Right forelimb (tissue), 1 donor: ENCODE data around the gene SYNGR3.

Experiments
- DNase-seq: peaks from one replicate; pipeline ENCODE4 v3.0.0-alpha.2; 2018

SYNGR3 gene

DNA sequence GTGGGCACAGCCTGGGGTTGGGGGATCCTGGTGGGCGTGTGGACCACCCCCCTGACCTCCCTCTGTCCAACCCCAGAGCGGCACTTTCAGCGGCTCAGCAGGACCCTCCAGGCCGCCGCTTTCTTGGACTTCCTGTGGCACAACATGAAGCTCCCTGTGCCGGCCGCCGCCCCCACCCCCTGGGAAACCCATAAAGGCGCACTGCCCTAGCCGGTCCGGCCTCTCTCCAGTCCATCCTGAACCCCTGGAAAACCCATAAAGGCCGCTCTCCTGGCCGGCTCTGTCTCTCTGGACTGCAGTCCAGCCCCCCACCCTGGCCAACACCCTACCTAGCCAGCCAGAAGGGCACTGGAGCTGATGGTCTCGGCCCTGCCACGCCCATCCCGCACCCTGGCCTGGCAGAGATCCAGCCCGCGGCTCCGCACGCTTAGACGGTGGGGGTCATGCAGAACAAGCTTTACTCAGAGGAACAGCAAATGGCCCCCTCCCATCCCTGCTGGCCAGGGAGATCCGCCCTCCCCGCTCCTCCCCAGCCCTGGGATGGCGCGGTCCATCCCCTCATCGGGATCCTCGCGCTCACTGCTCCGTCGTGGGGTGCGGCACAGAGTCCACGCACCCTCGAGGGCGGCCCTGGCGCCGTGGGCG, 11.2 kb upstream of the SYNGR3 start:
- DNase-seq, result no peak

DNA sequence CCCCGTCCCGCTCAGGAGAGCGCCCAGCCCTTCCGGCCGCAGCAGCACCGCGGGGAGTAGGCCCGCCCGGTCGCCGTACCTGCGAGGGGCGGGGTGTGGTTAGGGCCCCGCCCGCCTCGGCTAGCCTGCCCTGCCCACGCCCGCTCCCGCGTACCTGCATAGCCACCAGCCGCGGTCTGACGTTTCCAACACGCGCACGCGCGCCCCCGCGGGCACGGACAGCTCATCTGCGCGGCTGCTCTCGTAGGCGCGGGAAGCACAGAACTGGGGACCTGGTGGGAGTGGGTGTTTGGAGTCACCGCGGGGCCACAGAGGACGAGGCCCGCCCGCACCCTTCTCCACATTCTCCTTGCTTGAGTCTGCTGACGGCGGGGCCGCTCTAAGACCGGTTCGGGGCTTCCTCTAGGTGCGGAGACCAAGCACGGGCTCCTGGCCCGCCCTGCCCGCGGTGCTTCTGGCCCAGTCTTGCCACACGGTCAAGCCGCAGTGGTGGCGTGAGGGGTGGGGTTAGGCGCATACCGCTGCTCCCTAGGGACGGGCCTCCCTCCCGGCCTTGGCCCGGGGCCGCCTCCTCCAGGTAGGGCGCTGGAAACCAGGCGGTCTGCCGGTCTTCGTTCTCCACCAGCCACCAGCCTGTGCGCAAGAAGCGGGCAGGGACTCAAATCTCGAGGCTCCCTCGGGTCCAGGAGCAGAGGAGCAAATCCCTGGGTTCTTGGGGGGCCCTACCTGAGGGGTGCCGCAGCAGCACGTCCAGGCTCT, 10.3 kb upstream of the SYNGR3 start:
- no peak for DNase-seq

DNA sequence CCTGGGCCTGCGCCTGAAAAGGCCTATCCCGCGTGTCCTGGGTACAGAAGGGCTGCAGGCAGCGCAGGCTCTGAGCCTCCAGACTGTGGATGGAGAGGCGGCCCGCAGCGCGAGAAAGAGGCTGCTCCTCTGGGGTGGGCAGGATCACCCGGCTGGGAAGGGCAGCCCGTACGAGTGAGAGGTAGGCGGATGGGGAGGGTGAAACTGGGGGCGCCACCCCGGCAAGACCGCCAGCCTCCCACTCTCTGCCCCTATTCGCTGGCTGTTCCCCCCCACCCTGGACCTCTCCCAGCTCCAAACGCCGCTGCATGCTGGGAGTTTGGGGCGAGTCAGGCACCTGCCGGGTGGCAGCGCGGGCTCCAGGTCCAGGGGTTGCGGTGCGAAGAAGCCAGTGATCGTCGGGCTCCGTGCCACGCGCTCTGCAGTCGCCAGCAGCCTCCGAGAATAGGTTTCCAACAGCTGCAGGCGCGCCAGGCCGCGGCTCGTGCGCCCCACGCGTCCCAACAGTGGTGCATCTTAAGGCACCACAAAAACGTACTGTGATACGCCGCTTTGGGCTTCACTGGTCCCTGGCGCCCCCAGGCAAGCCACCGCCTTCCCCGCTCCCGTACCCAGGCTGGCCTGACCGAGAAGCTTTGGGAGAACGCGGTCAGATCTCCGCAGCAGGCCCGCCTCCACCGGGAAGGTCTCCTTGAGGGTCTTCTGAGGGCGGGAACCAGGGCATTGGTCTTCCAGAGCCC, 9.6 kb upstream of the SYNGR3 start:
- no peak for DNase-seq

DNA sequence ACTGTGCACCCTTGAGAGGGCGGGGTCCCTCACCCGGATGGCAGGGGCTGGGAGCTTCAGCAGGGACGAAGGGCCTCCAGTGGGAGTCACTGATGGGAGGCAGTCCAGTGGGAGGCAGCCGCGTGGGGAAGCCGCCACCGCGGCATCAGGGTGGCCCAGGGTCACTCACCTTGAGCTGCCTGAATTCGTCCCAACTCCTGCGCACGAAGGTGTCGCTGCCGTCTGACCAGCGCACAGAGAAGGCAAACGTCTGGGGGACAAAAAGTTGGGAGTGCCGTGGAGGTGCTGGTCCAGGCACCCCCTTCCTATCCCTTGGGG, 9.0 kb upstream of the SYNGR3 start:
- DNase-seq, result no peak

DNA sequence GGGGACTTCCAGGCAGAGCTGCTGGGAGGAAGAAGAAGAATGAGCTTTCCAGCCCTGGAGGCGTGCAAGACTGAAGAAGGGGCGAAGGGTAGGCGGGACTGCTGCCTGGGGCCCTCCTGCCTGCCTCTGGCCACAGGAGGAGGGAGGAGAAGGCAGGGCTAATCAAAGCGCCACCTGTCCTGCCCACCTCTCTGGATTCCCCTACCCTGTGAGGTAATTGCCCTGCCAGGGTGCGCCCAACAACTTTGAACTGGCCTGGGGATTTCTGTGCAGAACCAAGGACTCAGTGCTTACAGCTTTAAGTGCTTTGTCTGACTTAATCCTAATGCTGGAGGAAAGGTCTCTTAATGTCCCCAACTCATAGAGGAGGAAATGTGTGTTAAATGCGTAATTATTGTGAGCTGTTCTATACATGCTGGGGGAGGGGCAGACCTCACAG, 8.4 kb upstream of the SYNGR3 start, which contains the start of gene NOXO1:
Gene NOXO1 (minus strand): TSS at position 72 of the 439 bp plus-strand sequence. CDS start 290 bp downstream, outside the sequence.
- no peak for DNase-seq

DNA sequence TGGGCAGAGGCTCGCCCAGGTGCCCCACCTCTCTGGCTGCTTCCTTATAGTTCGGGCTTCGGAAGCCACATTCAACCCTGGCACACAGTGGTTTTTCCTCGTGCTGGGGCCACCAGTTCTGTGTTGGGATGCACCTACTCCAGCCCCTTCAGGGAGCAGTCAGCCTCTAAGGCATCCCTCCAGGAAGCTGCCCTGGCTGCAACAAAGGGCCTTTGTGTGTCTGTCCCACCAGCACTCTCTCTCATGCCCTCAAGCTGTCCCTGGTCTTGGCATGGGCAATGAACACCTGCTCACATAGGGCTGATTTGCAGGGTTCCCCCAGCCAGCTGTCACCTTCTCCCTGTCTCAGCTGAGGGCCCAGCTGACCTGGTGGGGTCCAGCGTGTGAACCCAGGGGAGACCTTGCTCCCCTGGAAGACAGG, 7.7 kb upstream of the SYNGR3 start:
- DNase-seq, result no peak

DNA sequence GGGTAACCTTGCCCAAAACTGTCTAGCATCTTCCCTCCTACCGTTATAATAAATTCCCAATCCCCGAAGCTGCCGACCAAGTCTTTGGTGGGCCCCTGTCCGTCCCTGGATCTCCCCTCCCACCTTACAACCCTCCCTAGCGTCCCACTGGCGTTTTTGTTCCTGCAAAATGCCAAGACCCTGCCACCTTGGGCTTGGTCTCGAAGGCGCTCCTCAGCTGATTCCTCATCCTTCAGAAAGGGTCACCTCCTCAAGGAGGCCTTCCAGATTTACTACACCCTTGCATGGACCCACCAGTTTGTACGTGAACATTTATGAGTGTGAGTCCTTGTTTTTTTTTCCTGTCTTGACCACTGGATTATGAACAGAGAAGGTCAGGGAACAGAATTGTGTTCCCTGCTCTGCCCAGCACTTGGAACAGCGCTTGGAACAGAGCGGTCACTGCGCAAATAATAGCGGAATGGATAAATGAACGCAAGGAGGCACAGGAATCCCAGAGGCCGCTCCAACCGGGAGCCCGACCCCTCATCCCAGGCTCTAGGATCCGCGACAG, 6.7 kb upstream of the SYNGR3 start:
- DNase-seq, result no peak

DNA sequence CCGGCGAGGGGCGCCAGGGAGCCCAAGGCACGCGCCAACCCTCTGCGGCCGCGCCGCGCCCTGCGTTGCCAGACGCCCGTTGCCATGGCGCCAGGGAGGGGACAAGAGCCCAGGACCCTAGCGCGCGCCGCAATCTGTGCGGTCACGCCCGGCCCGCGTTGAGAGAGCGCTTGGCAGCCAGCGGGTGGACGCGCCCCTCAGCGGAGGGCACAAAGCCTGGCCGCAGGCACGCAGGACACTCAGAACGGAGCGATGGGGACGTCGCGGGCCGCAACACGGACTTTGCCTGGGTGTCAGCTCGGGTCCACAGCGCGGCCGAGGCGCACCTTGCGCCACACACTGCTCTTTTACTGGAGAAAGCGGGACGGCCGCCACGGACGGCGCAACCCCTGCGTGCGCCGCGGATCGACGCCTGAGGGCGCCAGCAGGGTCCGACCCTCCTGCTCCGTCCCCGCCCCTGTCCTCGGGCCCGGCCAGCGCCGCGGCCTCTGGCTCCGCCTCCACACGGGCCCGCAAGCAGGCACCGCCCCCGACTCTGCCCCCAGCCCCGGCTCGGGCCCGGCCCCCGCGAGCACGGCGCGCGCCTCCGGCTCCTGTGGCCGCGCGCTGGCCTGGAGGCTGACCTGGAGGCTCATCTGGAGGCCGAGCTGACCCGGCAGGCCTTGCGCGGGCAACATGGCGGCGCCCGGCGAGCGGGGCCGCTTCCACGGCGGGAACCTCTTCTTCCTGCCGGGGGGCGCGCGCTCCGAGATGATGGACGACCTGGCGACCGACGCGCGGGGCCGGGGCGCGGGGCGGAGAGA, 6.0 kb upstream of the SYNGR3 start, which contains the start of gene GFER:
Gene GFER (plus strand): TSS at position 650 of the 803 bp plus-strand sequence. CDS start 26 bp downstream, at position 676.
- peak; percentile 94 for DNase-seq

DNA sequence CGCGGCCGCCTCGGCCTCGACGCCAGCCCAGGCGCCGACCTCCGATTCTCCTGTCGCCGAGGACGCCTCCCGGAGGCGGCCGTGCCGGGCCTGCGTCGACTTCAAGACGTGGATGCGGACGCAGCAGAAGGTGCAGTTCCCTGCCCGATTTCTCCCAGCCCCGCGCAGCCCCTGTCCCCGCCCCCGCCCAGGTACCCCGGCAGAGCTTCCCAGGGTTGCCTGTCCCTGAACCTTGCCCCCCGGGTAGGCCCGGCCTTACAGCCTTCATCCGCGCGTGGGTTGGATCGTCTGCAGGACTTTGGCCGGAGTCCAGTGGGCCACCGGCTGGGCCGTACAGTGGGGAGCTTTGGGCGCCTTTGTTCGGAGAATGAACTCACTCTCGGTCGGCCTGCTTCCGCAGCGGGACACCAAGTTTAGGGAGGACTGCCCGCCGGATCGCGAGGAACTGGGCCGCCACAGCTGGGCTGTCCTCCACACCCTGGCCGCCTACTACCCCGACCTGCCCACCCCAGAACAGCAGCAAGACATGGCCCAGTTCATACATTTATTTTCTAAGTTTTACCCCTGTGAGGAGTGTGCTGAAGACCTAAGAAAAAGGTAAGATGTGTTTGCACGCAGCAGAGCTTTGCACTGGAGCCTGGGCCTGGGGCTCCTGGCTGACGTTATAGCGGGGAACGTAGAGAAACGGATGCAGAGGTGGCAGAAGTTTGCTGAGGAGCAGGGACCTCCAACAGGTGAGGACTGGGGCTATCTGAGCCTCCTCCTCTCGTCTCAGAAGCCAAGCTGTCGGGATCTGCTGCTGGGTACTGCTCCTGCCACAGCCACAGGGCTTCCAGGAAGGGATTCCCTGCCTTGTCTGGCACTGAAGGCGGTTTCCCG, 5.2 kb upstream of the SYNGR3 start:
- no peak for DNase-seq

DNA sequence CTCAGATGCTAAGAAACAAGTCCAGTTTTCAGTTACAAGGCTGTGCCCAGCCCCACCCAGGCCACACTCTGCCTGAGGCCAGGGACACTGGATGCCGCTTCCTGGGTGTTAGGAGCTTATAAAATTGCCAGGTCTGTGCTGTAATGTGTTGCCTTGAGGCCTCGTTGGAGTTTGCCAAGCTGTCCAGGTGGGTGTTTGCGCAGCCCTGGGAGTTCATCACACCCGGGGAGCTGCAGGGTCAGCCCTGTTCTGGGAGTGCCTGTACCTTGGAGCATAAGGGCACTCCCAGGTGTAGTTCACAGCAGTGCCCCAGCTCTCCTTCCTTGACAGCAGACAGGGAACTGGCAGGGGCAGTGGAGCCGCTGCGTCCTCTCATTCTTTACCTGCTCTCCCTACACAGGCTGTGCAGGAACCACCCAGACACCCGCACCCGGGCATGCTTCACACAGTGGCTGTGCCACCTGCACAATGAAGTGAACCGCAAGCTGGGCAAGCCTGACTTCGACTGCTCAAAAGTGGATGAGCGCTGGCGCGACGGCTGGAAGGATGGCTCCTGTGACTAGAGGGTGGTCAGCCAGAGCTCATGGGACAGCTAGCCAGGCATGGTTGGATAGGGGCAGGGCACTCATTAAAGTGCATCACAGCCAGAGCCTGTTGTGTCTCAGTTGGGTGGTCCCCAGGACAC, 4.2 kb upstream of the SYNGR3 start:
- no peak for DNase-seq

DNA sequence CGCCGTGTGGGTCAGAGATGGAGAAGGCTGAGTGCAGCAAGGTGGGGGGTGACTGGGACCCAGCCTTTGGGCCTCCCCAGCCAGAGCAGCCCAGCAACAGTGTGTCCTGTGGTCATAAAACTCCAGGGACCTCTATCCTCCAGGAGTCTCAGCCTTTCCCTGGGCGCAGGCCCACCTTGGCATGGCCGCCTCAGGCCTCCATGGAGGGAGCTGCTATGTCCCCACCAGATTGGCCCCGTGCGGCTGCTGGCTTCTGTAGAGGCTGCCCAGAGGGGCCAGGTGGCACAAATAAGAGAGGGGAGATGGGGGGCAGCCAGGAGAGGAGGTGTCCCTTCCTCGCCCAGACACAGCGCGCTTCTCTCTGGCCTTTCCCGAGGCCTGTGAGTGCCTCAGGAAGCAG, 2.6 kb upstream of the SYNGR3 start:
- DNase-seq, result no peak

DNA sequence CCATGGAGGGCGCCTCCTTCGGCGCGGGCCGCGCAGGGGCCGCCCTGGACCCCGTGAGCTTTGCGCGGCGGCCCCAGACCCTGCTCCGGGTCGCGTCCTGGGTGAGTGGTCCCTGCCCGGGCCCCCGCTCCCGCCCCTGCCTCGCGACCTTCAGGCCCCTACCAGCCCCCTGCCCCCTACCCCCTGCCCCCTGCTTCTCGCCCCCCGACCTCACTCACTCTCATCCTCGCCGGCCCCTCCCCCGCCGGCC, 256 bp downstream of the SYNGR3 start:
- DNase-seq, result no peak

DNA sequence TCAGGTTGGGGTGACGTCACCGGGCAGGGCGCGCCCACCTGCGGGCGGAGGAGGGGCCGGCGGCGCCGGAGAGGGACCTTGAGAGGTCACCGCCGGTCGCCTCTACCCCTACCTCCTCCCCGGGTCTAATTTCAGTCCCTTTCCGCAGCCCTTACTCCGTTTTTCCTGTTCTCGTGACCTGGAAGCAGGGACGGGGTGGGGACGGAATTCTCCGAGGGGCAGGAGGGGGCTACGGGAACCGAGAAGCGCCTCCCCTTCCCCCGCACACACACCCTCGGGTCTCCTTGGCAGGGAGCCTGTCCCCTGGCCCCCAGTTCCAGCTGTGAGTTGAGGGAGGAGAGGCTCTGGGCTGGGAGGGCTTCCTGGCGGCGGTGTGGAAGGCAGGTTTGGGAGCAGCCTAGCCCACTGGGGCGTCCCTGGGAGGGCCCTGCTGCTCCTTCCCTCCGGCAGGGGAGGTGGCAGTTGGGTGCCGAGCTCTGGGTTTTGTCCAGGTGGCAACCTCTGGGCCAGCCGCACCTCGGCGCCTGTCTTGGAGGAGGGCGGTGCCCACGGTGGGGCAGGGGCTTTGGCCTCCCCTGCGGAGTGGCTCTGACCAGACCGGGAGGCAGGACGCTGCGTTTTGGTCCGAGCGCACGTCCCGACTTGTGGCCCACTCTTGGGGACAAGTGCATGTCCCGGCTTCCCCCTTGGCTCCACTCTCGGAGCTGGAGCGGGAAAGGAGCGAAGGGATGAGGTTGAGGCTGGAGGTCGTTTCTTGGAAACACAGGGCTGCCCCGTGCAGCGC, 773 bp downstream of the SYNGR3 start:
- DNase-seq, result no peak

DNA sequence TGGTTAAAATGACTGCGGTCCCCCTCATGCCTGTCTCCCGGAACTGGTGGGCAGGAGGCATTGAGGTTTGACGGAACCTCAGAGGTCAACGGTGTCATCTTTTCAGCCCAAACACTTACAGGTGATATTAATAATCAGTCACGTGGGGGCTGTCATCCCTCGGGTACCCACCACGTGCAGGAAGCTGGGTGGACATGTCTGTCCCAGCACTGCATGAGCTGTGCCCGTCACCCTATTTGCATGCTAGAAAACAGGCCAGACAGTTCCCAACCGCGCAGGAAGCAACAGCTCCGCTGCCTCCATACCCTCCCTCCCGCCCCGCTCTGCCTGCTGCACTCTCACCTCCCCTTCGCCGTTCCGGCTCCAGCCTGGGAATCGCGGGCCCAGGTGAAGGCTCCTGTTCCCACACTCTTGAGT, 1.4 kb downstream of the SYNGR3 start:
- DNase-seq, result no peak

DNA sequence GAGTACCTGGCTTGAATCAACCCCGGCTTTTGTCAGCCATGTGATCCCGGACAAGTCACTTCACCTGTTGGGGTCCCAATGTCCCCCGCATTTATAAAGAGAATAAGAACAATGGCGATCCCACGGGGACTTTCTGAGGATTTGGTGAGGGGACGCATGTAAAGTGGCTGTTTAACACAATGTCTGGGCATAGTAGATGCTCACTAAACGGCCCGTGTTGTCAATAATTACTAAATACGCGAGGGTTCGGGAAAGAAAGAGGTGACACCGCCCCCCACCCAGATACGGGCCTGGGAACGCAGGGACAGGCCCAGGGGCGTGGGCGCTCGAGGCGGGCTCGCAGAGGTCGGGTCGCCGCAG, 1.8 kb downstream of the SYNGR3 start:
- DNase-seq, result no peak

DNA sequence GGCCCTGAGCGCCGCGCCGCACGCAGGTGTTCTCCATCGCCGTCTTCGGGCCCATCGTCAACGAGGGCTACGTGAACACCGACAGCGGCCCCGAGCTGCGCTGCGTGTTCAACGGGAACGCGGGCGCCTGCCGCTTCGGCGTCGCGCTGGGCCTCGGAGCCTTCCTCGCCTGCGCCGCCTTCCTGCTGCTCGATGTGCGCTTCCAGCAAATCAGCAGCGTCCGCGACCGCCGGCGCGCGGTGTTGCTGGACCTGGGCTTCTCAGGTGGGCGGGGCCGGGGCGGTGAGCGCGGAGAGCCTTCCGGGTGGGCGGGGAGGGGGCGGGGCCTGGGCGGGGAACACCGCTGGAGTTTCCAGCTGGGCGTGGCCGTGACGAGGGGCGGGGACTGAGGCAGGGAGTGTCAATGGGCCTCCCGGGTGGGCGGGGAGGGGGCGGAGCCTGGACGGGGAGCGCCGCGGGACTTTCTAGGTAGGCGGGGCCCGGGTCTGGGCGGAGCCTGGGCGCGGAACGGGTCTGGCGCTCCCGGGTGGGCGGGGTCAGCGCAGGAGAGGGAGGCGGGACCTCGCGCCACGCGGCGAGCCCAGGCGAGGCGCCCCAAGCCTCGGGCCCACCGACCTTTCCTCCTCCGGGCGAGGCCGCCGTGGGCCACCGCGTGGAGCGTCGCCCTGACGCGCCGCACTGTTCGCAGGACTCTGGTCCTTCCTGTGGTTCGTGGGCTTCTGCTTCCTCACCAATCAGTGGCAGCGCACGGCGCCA, 2.4 kb downstream of the SYNGR3 start:
- DNase-seq, result peak; percentile 95

DNA sequence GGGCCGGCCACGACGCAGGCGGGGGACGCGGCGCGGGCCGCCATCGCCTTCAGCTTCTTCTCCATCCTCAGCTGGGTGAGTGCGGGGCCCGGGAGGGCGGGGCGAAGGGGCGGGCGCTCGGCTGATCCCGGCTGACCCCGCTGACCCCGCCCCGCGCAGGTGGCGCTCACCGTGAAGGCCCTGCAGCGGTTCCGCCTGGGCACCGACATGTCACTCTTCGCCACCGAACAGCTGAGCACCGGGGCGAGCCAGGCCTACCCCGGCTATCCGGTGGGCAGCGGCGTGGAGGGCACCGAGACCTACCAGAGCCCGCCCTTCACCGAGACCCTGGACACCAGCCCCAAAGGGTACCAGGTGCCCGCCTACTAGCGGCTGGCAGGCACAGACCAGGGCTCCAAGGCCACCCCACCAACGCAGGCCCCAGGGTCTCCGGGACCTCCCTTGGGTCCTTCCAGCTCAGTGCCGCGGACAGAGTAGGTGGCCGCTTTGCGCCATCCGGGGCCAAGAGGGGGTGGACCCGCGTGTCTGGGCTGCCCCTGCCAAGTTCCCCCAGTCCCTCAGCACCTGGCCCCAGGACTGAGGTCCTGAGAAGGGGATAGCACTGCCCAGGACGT, 3.0 kb downstream of the SYNGR3 start:
- no peak for DNase-seq

DNA sequence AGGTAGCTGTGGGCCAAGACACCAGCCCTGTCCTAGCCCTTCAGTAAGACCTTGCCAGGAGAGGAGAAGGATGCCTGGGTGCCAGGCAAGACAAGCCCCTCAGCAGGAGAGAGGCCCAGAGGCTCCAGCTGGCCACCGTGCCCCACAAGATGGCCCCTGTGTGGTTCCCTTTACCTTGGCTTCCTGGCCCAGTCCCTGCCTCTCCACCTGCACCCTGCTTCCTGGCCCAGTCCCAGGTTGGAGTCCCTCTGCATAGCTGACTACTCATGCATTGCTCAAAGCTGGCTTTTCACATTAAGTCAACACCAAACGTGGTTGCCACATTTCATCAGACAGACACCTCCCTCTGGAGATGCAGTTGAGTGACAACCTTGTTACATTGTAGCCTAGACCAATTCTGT, 4.0 kb downstream of the SYNGR3 start:
- DNase-seq, result no peak
